OCI-LY1 (cell line): ENCODE results near the gene LRP5.

Experiments used
- EZH2 ChIP-seq: fragments of 200-600 bp; sonication (generic), shearing (Covaris generic); IDR thresholded peaks from 2 replicates; pipeline ENCODE4 v1.8.0; 2017; ENCODE audit warnings: borderline replicate concordance, mixed run types, mild to moderate bottlenecking, antibody characterized with exemption, low read length, moderate library complexity, mixed read lengths
- TF ChIP-seq, protein P1 (sequence below): fragments of 200-600 bp; sonication (generic), shearing (Covaris generic); IDR thresholded peaks from 2 replicates; pipeline ENCODE4 v1.5.1; 2017; ENCODE audit warnings: mild to moderate bottlenecking, antibody characterized with exemption, low read length, moderate library complexity, mixed read lengths

GRCh38 chr11:68469122-68469521 lies 156.7 kb downstream of the LRP5 start:
- no peak for TF ChIP-seq EZH2
- TF ChIP-seq, protein P1, sequence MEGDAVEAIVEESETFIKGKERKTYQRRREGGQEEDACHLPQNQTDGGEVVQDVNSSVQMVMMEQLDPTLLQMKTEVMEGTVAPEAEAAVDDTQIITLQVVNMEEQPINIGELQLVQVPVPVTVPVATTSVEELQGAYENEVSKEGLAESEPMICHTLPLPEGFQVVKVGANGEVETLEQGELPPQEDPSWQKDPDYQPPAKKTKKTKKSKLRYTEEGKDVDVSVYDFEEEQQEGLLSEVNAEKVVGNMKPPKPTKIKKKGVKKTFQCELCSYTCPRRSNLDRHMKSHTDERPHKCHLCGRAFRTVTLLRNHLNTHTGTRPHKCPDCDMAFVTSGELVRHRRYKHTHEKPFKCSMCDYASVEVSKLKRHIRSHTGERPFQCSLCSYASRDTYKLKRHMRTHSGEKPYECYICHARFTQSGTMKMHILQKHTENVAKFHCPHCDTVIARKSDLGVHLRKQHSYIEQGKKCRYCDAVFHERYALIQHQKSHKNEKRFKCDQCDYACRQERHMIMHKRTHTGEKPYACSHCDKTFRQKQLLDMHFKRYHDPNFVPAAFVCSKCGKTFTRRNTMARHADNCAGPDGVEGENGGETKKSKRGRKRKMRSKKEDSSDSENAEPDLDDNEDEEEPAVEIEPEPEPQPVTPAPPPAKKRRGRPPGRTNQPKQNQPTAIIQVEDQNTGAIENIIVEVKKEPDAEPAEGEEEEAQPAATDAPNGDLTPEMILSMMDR = no peak
